Measurements from ENCODE around the gene PSMA1.
"Not testable (repeated sequence)": the region's sequence is repeated elsewhere in the genome, so short reads cannot be mapped to it uniquely, and the experiment has no call there.

PSMA1 gene

GRCh38 chr11:14519917-14520746 is at the start of gene PSMA1:
Gene PSMA1 (minus strand): TSS chr11:14520386. CDS start chr11:14520299, 87 bp downstream.
- H3K27ac ChIP-seq (ENCODE audit: low read depth, low read length): peak within 1 kb of the TSS; percentile 88
- peak within 1 kb of the TSS; percentile 83 to 100 for H3K4me3 ChIP-seq (ENCODE audit: low read depth in 1 of 2, low read length in 2 of 2)
- no peaks in the 10 kb centered on the region for H3K27me3 ChIP-seq (ENCODE audit: control insufficient read depth in 1 of 2, insufficient read depth in 2 of 2, low read length in 2 of 2)
- peak within 1 kb of the TSS; percentile 67 to 99 for H3K9ac ChIP-seq (ENCODE audit: low read depth in 1 of 2, low read length in 2 of 2)
- no peaks in the 10 kb centered on the region for H3K9me3 ChIP-seq (ENCODE audit: control insufficient read depth in 1 of 2, low read length in 2 of 2)
- H3K4me1 ChIP-seq (ENCODE audit: control insufficient read depth in 1 of 2, insufficient read depth in 2 of 2, low read length in 2 of 2): peaks cover 13 to 14% of the 10 kb centered on the region in 2 donors
- peaks cover 7 to 21% of the 10 kb centered on the region in 2 donors for H3K36me3 ChIP-seq (ENCODE audit: control insufficient read depth in 1 of 2, insufficient read depth in 2 of 2, low read length in 2 of 2)

DNA sequence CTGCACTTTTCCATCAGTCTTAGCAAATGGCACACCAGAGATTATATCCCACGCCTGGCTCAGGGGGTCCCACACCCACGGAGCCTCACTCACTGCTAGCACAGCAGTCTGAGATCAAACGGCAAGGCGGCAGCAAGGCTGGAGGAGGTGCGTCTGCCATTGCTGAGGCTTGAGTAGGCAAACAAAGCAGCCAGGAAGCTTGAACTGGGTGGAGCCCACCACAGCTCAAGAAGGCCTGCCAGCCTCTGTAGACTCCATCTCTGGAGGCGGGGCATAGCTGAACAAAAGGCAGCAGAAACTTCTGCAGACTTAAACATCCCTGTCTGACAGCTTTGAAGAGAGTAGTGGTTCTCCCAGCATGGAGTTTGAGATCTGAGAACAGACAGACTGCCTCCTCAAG is 49.3 kb upstream of the PSMA1 start:
- not testable (repeated sequence) for H3K27me3 ChIP-seq (ENCODE audit: control insufficient read depth in 1 of 2, insufficient read depth in 2 of 2, low read length in 2 of 2); H3K27ac ChIP-seq (ENCODE audit: low read depth, low read length); H3K4me1 ChIP-seq (ENCODE audit: control insufficient read depth in 1 of 2, insufficient read depth in 2 of 2, low read length in 2 of 2); H3K36me3 ChIP-seq (ENCODE audit: control insufficient read depth in 1 of 2, insufficient read depth in 2 of 2, low read length in 2 of 2); H3K9me3 ChIP-seq (ENCODE audit: control insufficient read depth in 1 of 2, low read length in 2 of 2); H3K4me3 ChIP-seq (ENCODE audit: low read depth in 1 of 2, low read length in 2 of 2); H3K9ac ChIP-seq (ENCODE audit: low read depth in 1 of 2, low read length in 2 of 2)

GRCh38 chr11:14567064-14567651 is 47.0 kb upstream of the PSMA1 start:
- Histone ChIP-seq H3K4me3 (ENCODE audit: low read depth in 1 of 2, low read length in 2 of 2) (no peak overlapping the region), H3K27me3 (ENCODE audit: control insufficient read depth in 1 of 2, insufficient read depth in 2 of 2, low read length in 2 of 2) (no peaks in the 10 kb centered on the region), H3K9me3 (ENCODE audit: control insufficient read depth in 1 of 2, low read length in 2 of 2) (no peaks in the 10 kb centered on the region), H3K36me3 (ENCODE audit: control insufficient read depth in 1 of 2, insufficient read depth in 2 of 2, low read length in 2 of 2) (no peaks in the 10 kb centered on the region), H3K4me1 (ENCODE audit: control insufficient read depth in 1 of 2, insufficient read depth in 2 of 2, low read length in 2 of 2) (no peaks in the 10 kb centered on the region), H3K9ac (ENCODE audit: low read depth in 1 of 2, low read length in 2 of 2) (no peak overlapping the region), H3K27ac (ENCODE audit: low read depth, low read length) (no peak overlapping the region)

GRCh38 chr11:14566331-14567063 is 46.3 kb upstream of the PSMA1 start:
- no peaks in the 10 kb centered on the region for H3K9me3 ChIP-seq (ENCODE audit: control insufficient read depth in 1 of 2, low read length in 2 of 2)
- H3K27ac ChIP-seq (ENCODE audit: low read depth, low read length): no peak overlapping the region
- no peaks in the 10 kb centered on the region for H3K36me3 ChIP-seq (ENCODE audit: control insufficient read depth in 1 of 2, insufficient read depth in 2 of 2, low read length in 2 of 2)
- H3K27me3 ChIP-seq (ENCODE audit: control insufficient read depth in 1 of 2, insufficient read depth in 2 of 2, low read length in 2 of 2): no peaks in the 10 kb centered on the region
- H3K9ac ChIP-seq (ENCODE audit: low read depth in 1 of 2, low read length in 2 of 2): no peak overlapping the region
- H3K4me3 ChIP-seq (ENCODE audit: low read depth in 1 of 2, low read length in 2 of 2): no peak overlapping the region
- H3K4me1 ChIP-seq (ENCODE audit: control insufficient read depth in 1 of 2, insufficient read depth in 2 of 2, low read length in 2 of 2): no peaks in the 10 kb centered on the region

GRCh38 chr11:14565845-14566244 is 45.7 kb upstream of the PSMA1 start:
- Histone ChIP-seq H3K27ac (ENCODE audit: low read depth, low read length) (no peak overlapping the region), H3K9me3 (ENCODE audit: control insufficient read depth in 1 of 2, low read length in 2 of 2) (no peaks in the 10 kb centered on the region), H3K36me3 (ENCODE audit: control insufficient read depth in 1 of 2, insufficient read depth in 2 of 2, low read length in 2 of 2) (no peaks in the 10 kb centered on the region), H3K27me3 (ENCODE audit: control insufficient read depth in 1 of 2, insufficient read depth in 2 of 2, low read length in 2 of 2) (no peaks in the 10 kb centered on the region), H3K4me3 (ENCODE audit: low read depth in 1 of 2, low read length in 2 of 2) (no peak overlapping the region), H3K4me1 (ENCODE audit: control insufficient read depth in 1 of 2, insufficient read depth in 2 of 2, low read length in 2 of 2) (no peaks in the 10 kb centered on the region), H3K9ac (ENCODE audit: low read depth in 1 of 2, low read length in 2 of 2) (no peak overlapping the region)

- Histone ChIP-seq H3K27me3 (ENCODE audit: control insufficient read depth in 1 of 2, insufficient read depth in 2 of 2, low read length in 2 of 2) (no peaks in the 10 kb centered on the region), H3K9me3 (ENCODE audit: control insufficient read depth in 1 of 2, low read length in 2 of 2) (no peaks in the 10 kb centered on the region), H3K27ac (ENCODE audit: low read depth, low read length) (no peak overlapping the region), H3K4me1 (ENCODE audit: control insufficient read depth in 1 of 2, insufficient read depth in 2 of 2, low read length in 2 of 2) (no peaks in the 10 kb centered on the region), H3K36me3 (ENCODE audit: control insufficient read depth in 1 of 2, insufficient read depth in 2 of 2, low read length in 2 of 2) (no peaks in the 10 kb centered on the region), H3K9ac (ENCODE audit: low read depth in 1 of 2, low read length in 2 of 2) (no peak overlapping the region), H3K4me3 (ENCODE audit: low read depth in 1 of 2, low read length in 2 of 2) (no peak overlapping the region)
These were observed 35.6 kb upstream of the PSMA1 start for GRCh38 chr11:14555818-14556217.

DNA sequence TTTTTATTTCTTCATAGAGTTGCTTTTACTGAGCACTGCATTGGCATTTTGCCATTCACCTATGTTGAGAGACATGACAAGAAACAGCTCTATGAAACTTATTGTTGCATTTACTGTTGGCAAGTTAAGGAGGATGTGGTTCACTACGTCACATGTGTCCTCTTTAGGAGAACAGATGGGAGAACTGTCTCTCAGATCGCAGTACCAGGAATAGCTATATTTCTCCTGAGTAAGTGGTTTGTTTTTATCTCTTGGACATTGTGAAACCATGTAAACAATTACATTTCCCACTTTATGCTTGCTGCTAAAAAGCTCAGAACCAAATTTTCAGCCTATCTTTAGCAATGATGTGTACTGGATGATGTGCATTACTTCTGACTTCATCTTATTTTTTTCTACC is 34.8 kb upstream of the PSMA1 start:
- Histone ChIP-seq H3K36me3 (ENCODE audit: control insufficient read depth in 1 of 2, insufficient read depth in 2 of 2, low read length in 2 of 2) (no peaks in the 10 kb centered on the region), H3K27me3 (ENCODE audit: control insufficient read depth in 1 of 2, insufficient read depth in 2 of 2, low read length in 2 of 2) (no peaks in the 10 kb centered on the region), H3K4me1 (ENCODE audit: control insufficient read depth in 1 of 2, insufficient read depth in 2 of 2, low read length in 2 of 2) (no peaks in the 10 kb centered on the region), H3K4me3 (ENCODE audit: low read depth in 1 of 2, low read length in 2 of 2) (no peak overlapping the region), H3K9ac (ENCODE audit: low read depth in 1 of 2, low read length in 2 of 2) (no peak overlapping the region), H3K27ac (ENCODE audit: low read depth, low read length) (no peak overlapping the region), H3K9me3 (ENCODE audit: control insufficient read depth in 1 of 2, low read length in 2 of 2) (no peaks in the 10 kb centered on the region)

- Histone ChIP-seq H3K4me3 (ENCODE audit: low read depth in 1 of 2, low read length in 2 of 2) (no peak overlapping the region), H3K27me3 (ENCODE audit: control insufficient read depth in 1 of 2, insufficient read depth in 2 of 2, low read length in 2 of 2) (no peaks in the 10 kb centered on the region), H3K27ac (ENCODE audit: low read depth, low read length) (no peak overlapping the region), H3K9me3 (ENCODE audit: control insufficient read depth in 1 of 2, low read length in 2 of 2) (no peaks in the 10 kb centered on the region), H3K36me3 (ENCODE audit: control insufficient read depth in 1 of 2, insufficient read depth in 2 of 2, low read length in 2 of 2) (no peaks in the 10 kb centered on the region), H3K9ac (ENCODE audit: low read depth in 1 of 2, low read length in 2 of 2) (no peak overlapping the region), H3K4me1 (ENCODE audit: control insufficient read depth in 1 of 2, insufficient read depth in 2 of 2, low read length in 2 of 2) (no peaks in the 10 kb centered on the region)
These were observed 31.9 kb upstream of the PSMA1 start for GRCh38 chr11:14552089-14552488.

DNA sequence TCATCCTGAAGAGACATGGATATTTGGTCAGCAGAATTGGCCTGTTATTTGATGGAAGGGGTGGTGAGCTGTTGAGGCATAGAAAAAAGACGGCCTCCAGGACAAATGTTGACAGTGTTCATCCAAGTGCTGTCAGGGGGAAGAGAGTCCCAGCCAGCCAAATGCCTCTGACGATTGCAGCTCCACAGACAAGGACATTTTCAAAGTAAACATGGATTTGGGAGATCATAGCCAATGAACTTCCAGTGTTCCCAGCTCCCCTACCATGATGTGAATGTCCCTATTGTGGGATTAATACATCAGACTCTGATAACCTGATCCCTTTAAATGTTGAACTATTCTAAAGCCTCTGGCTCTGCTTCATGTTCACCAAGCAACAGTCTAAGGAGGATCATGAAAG is 31.2 kb upstream of the PSMA1 start:
- Histone ChIP-seq H3K4me1 (ENCODE audit: control insufficient read depth in 1 of 2, insufficient read depth in 2 of 2, low read length in 2 of 2) (no peaks in the 10 kb centered on the region), H3K27ac (ENCODE audit: low read depth, low read length) (no peak overlapping the region), H3K9me3 (ENCODE audit: control insufficient read depth in 1 of 2, low read length in 2 of 2) (no peaks in the 10 kb centered on the region), H3K27me3 (ENCODE audit: control insufficient read depth in 1 of 2, insufficient read depth in 2 of 2, low read length in 2 of 2) (no peaks in the 10 kb centered on the region), H3K4me3 (ENCODE audit: low read depth in 1 of 2, low read length in 2 of 2) (no peak overlapping the region), H3K36me3 (ENCODE audit: control insufficient read depth in 1 of 2, insufficient read depth in 2 of 2, low read length in 2 of 2) (no peaks in the 10 kb centered on the region), H3K9ac (ENCODE audit: low read depth in 1 of 2, low read length in 2 of 2) (no peak overlapping the region)

DNA sequence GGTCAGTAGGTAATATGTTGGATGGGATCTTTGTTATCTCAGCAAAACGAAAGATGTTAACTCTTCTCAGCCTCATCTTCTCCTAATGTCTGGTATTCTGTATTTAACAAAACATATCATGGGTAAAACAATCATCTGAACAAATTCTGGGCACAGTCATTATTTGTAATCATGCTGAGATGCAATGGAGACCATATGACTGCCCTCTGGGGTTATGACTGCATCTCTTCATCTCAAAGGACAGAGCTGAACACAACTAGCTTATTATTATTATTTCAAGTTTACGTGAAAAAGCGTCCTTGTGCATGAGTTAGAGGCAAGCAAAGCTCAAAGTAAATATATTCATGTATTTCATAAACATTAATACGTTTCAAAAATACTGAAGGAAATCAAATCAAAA is 29.7 kb upstream of the PSMA1 start:
- Histone ChIP-seq H3K4me3 (ENCODE audit: low read depth in 1 of 2, low read length in 2 of 2) (no peak overlapping the region), H3K4me1 (ENCODE audit: control insufficient read depth in 1 of 2, insufficient read depth in 2 of 2, low read length in 2 of 2) (no peaks in the 10 kb centered on the region), H3K27me3 (ENCODE audit: control insufficient read depth in 1 of 2, insufficient read depth in 2 of 2, low read length in 2 of 2) (no peaks in the 10 kb centered on the region), H3K36me3 (ENCODE audit: control insufficient read depth in 1 of 2, insufficient read depth in 2 of 2, low read length in 2 of 2) (no peaks in the 10 kb centered on the region), H3K9me3 (ENCODE audit: control insufficient read depth in 1 of 2, low read length in 2 of 2) (no peaks in the 10 kb centered on the region), H3K9ac (ENCODE audit: low read depth in 1 of 2, low read length in 2 of 2) (no peak overlapping the region), H3K27ac (ENCODE audit: low read depth, low read length) (no peak overlapping the region)
